ENCODE results near the gene TMEM151A.

TMEM151A gene

GRCh38 chr11:66324664-66325063, 33.0 kb downstream of the TMEM151A start:
- DNase-seq = no peak

GRCh38 chr11:66325263-66325671, 33.6 kb downstream of the TMEM151A start:
- no peak for DNase-seq

GRCh38 chr11:66326261-66327111, 34.8 kb downstream of the TMEM151A start:
- DNase-seq = peak; percentile 74

- no peak for DNase-seq
These were observed 35.7 kb downstream of the TMEM151A start for GRCh38 chr11:66327171-66328030.

GRCh38 chr11:66328031-66328301, 36.3 kb downstream of the TMEM151A start:
- DNase-seq = no peak

GRCh38 chr11:66328302-66329144, 36.8 kb downstream of the TMEM151A start:
- peak; percentile 89 for DNase-seq

- DNase-seq = no peak
These were observed 37.5 kb downstream of the TMEM151A start for GRCh38 chr11:66329165-66329673.

GRCh38 chr11:66330931-66331330, 39.2 kb downstream of the TMEM151A start:
- DNase-seq = no peak

GRCh38 chr11:66331542-66332370, 40.1 kb downstream of the TMEM151A start:
- DNase-seq = no peak

- DNase-seq = no peak
These were observed 40.9 kb downstream of the TMEM151A start for GRCh38 chr11:66332371-66333219.

- DNase-seq = no peak
These were observed 41.7 kb downstream of the TMEM151A start for GRCh38 chr11:66333220-66333877.

GRCh38 chr11:66333896-66334604, 42.4 kb downstream of the TMEM151A start:
- no peak for DNase-seq

GRCh38 chr11:66334605-66335442, 43.1 kb downstream of the TMEM151A start:
- DNase-seq = no peak

- no peak for DNase-seq
These were observed 44.0 kb downstream of the TMEM151A start for GRCh38 chr11:66335531-66336233.

- peak; percentile 55 for DNase-seq
These were observed 44.8 kb downstream of the TMEM151A start, which contains the start of gene RIN1 for GRCh38 chr11:66336234-66337102. TSS of gene RIN1 (minus strand) at chr11:66336434. CDS start at chr11:66336402, 32 bp downstream.

GRCh38 chr11:66337103-66337899, 45.6 kb downstream of the TMEM151A start:
- DNase-seq = no peak
